Esophagus (tissue), 2 donors: ENCODE data around the gene MAP3K20. TPM values are rescaled to one million over a fixed set of nuclear protein-coding genes. Genes with fewer than 3 reads are reported as not detected.

Source experiments
- H3K27ac ChIP-seq, 2 donors: one replicate each; pipeline ENCODE4 v1.5.1; 2013; ENCODE audit warnings: low read depth in 2 of 2, mild to moderate bottlenecking in 2 of 2, inconsistent platforms in 1 of 2, low read length in 1 of 2, moderate library complexity in 1 of 2
- H3K27me3 ChIP-seq, 2 donors: one replicate each; pipeline ENCODE4 v1.6.1; 2013; ENCODE audit warnings: low read length in 2 of 2, control low read depth in 1 of 2, mild to moderate bottlenecking in 1 of 2; ENCODE audit not compliant: insufficient read depth in 2 of 2, control insufficient read depth in 1 of 2
- H3K36me3 ChIP-seq, 2 donors: one replicate each; pipeline ENCODE4 v1.6.1; 2013; ENCODE audit warnings: low read length in 1 of 2; ENCODE audit not compliant: control insufficient read depth in 2 of 2, insufficient read depth in 2 of 2
- H3K4me1 ChIP-seq, 2 donors: one replicate each; pipeline ENCODE4 v1.6.1; 2013; ENCODE audit warnings: low read length in 1 of 2; ENCODE audit not compliant: control insufficient read depth in 2 of 2, insufficient read depth in 2 of 2
- H3K4me3 ChIP-seq, 2 donors: one replicate each; pipeline ENCODE4 v1.5.1; 2013; ENCODE audit warnings: low read length in 2 of 2, mild to moderate bottlenecking in 2 of 2, low read depth in 1 of 2, moderate library complexity in 1 of 2
- H3K9me3 ChIP-seq, 2 donors: one replicate each; pipeline ENCODE4 v1.6.1; 2013; ENCODE audit warnings: mild to moderate bottlenecking in 2 of 2, low read depth in 1 of 2, low read length in 1 of 2, moderate library complexity in 1 of 2; ENCODE audit not compliant: control insufficient read depth in 2 of 2, insufficient read depth in 1 of 2
- WGBS, 2 donors: extraction: QIAGEN DNeasy Blood & Tissue Kit; methylation state at CpG; one replicate each; pipeline ENCODE4 v1.1.7; 2013; 5-methylcytosine and 5-hydroxymethylcytosine counted together
- polyA plus RNA-seq, 2 donors: library from polyadenylated mRNA; stranded (reverse); fragments of 200-250 nt; gene quantifications; one replicate each; pipeline ENCODE4 v1.2.3, GENCODE V29; 2013
- donor health status: healthy with polysubstance abuse.
- donor health status: Bipolar disorder and iron deficiency.

Gene MAP3K20
- polyA plus RNA-seq, 2 donors = 5.0 to 13.3 TPM

DNA sequence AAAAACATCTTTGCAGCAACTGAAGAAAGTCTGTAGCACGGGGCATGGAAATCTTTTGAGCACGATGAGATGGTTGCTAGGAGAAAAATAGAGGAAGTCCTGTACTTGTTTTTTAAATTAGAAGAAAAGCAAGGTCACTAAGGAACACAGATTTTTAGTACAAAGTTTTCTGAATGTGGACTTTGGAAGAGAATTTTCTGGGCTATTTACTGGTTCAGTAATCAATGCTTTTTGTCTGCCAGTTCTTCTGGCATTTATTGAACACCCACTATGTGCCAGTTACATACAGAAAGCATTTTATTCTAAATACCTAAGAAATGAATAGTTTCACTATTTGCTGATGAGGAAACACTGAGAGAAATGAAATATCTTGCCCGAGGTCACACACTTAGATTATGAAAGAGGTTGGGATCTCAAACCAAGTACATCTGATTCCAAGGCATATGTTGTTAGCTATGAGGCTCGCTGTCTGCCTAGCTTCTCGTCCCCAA, 15.6 kb upstream of the MAP3K20 start:
- Histone ChIP-seq H3K4me1 (no peaks in the 10 kb centered on the region), H3K4me3 (no peak overlapping the region), H3K36me3 (no peaks in the 10 kb centered on the region), H3K27ac (no peak overlapping the region), H3K9me3 (no peaks in the 10 kb centered on the region), H3K27me3 (peaks cover 0 to 5% of the 10 kb centered on the region in 2 donors)
- WGBS, 2 donors = 28 to 46% methylated on average over 5 of the region's 5 CpGs

DNA sequence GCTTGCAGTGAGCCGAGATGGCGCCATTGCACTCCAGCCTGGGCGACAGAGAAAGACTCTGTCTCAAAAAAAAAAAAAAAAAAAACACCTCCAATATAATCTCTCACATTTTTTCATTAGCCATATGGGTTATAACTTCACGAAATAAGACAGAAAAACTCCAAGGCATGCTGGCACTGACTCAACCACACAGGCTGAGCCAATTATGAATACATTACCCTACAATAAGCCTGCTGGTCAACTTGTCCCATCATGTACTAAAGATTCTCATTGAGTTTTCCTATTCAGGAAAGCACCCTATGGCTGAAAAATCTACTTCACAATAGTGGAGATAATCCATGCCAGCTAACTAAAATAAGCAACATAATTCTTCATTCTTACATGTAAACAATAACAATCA, 12.8 kb upstream of the MAP3K20 start:
- Histone ChIP-seq H3K36me3 (no peaks in the 10 kb centered on the region), H3K4me3 (no peak overlapping the region), H3K4me1 (no peaks in the 10 kb centered on the region), H3K27ac (no peak overlapping the region), H3K27me3 (no peaks in the 10 kb centered on the region), H3K9me3 (no peaks in the 10 kb centered on the region)
- 65 to 69% methylated on average over 4 of the region's 4 CpGs for WGBS, 2 donors

DNA sequence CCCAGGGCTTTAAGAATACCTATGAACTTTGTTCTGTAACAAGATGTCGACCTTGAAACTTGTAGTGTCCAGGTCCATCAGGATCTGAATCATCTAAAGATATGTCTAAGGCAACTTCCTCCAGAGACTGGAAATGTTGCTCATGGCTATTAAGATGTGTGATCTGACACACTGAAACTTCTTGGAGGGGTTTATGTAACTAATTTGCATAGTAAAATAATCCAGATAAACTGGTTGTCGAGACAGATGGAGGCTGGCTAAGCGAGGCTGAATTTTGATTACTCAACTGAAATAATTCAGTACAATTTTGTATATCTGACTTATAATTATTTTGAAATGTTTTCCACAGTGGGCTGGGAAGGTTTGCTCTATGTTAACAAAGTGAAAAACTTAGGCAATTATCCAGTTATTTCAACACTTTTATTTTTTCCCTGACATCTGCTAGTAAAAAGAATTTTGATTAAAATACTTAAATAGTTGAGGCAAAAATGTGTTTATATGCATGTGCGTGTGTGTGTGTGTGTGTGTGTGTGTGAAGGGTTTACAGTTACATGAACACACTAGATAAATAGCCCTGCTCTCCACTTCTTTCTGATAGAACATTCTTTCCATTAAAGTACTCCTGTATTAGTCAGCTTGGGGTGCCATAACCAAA, 11.4 kb upstream of the MAP3K20 start:
- no peaks in the 10 kb centered on the region for H3K27me3 ChIP-seq
- H3K36me3 ChIP-seq = no peaks in the 10 kb centered on the region
- H3K4me3 ChIP-seq = no peak overlapping the region
- no peaks in the 10 kb centered on the region for H3K4me1 ChIP-seq
- H3K27ac ChIP-seq = no peak overlapping the region
- H3K9me3 ChIP-seq = no peaks in the 10 kb centered on the region
- WGBS, 2 donors = 51 to 58% methylated on average over 4 of the region's 4 CpGs

- H3K9me3 ChIP-seq = no peaks in the 10 kb centered on the region
- no peak overlapping the region for H3K4me3 ChIP-seq
- no peaks in the 10 kb centered on the region for H3K36me3 ChIP-seq
- no peaks in the 10 kb centered on the region for H3K27me3 ChIP-seq
- H3K4me1 ChIP-seq = no peaks in the 10 kb centered on the region
- H3K27ac ChIP-seq = no peak overlapping the region
- WGBS, 2 donors = 85 to 91% methylated on average over 6 of the region's 6 CpGs
Observed at GRCh38 chr2:173066887-173067676, 8.6 kb upstream of the MAP3K20 start.

DNA sequence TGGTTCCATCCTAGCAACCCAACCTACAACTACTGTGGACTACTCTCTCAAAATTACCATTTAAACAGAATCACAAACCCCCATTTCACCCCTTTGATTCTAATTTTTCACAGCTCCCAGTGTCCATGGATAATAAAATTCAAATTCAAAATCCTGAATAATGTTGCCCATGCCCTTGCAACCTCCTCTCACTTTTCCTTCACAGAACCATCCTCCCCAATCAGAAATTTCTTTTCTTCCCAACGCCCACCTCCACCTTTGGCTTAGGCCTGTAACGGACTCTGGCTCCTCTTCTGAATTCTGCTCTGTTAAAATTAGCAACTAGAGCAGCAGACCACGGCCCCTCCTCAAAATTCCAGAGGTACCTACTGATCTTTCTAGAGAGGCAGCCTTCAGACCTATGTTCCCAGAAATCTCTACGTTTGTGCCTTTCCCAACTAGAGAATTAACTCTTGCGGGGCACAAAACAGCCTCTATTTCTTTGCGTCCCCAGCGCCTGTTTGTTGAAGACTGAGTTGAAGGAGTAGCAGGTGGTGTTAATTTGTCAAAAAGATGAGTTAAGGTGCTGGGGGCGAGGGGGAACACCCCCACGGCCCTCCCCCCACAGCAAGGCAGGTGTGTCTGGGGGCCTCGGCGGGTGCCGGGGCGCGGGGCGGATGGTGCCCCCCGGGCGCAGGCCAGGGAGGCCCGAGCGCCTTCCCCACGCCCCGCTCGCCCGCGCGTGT, 428 bp upstream of the MAP3K20 start:
- Histone ChIP-seq H3K36me3 (no peaks in the 10 kb centered on the region), H3K27ac (peak overlapping the region; percentile 89 to 92), H3K9me3 (no peaks in the 10 kb centered on the region), H3K4me1 (no peaks in the 10 kb centered on the region), H3K4me3 (peak overlapping the region; percentile 78 to 87), H3K27me3 (no peaks in the 10 kb centered on the region)
- 6 to 9% methylated on average over 25 of the region's 25 CpGs for WGBS, 2 donors

GRCh38 chr2:173076581-173077345, 1.1 kb downstream of the MAP3K20 start:
- WGBS, 2 donors = 6% methylated on average over 27 of the region's 27 CpGs
- H3K36me3 ChIP-seq = no peaks in the 10 kb centered on the region
- H3K27me3 ChIP-seq = no peaks in the 10 kb centered on the region
- peak overlapping the region; percentile 89 to 92 for H3K27ac ChIP-seq
- H3K4me3 ChIP-seq = peak overlapping the region; percentile 78 to 87
- no peaks in the 10 kb centered on the region for H3K9me3 ChIP-seq
- no peaks in the 10 kb centered on the region for H3K4me1 ChIP-seq

GRCh38 chr2:173077506-173078177, 2.0 kb downstream of the MAP3K20 start:
- Histone ChIP-seq H3K27me3 (no peaks in the 10 kb centered on the region), H3K36me3 (no peaks in the 10 kb centered on the region), H3K4me3 (no peak overlapping the region), H3K27ac (no peak overlapping the region), H3K9me3 (no peaks in the 10 kb centered on the region), H3K4me1 (no peaks in the 10 kb centered on the region)
- 50 to 64% methylated on average over 5 of the region's 5 CpGs for whole genome bisulfite sequencing, 2 donors

DNA sequence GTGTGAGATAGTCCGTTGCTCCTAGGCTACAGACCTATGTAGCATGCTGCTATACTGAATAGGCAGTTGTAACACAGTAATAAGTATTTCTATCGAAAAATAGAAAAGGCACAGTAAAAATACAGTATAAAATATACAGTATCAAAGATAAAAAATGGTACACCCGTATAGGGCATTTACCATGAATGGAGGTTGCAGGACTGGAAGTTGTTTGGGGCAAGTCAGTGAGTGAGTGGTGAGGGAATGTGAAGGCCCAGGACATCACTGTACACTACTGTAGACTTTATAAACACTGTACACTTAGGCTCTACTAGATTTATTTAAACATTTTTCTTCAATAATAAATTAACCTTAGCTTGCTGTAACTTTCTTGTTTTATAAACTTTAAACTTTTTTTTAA, 3.5 kb downstream of the MAP3K20 start:
- H3K9me3 ChIP-seq = no peaks in the 10 kb centered on the region
- no peak overlapping the region for H3K4me3 ChIP-seq
- H3K4me1 ChIP-seq = no peaks in the 10 kb centered on the region
- H3K36me3 ChIP-seq = no peaks in the 10 kb centered on the region
- WGBS, 2 donors = 80 to 81% methylated on average over 3 of the region's 3 CpGs
- no peaks in the 10 kb centered on the region for H3K27me3 ChIP-seq
- no peak overlapping the region for H3K27ac ChIP-seq
